BE2C (cell line): ENCODE results near the gene CREB5.

ENCODE experiments used
- DNase-seq: peaks from one replicate; pipeline ENCODE4 v3.0.0-alpha.2; 2020
- H3K27me3 ChIP-seq: fragments of 250-450 bp; sonication (Bioruptor Pico); 2 replicates; pipeline ENCODE4 v1.5.1; 2020; ENCODE audit warnings: mild to moderate bottlenecking
- H3K36me3 ChIP-seq: fragments of 250-450 bp; sonication (Bioruptor Pico); 2 replicates; pipeline ENCODE4 v1.5.1; 2020; ENCODE audit warnings: mild to moderate bottlenecking
- H3K4me1 ChIP-seq: fragments of 250-450 bp; sonication (Bioruptor Pico); 2 replicates; pipeline ENCODE4 v1.5.1; 2020
- H3K4me3 ChIP-seq: 2 replicates; pipeline ENCODE4 v1.5.1; 2011; ENCODE audit warnings: low read depth, low read length
- H3K9me3 ChIP-seq: fragments of 250-450 bp; sonication (Bioruptor Pico); 2 replicates; pipeline ENCODE4 v1.5.1; 2020
- TF ChIP-seq, protein P1 (sequence below): IDR thresholded peaks from 2 replicates; pipeline ENCODE4 v1.5.1; 2012; ENCODE audit warnings: mild to moderate bottlenecking, low read depth, low read length

Gene CREB5

DNA sequence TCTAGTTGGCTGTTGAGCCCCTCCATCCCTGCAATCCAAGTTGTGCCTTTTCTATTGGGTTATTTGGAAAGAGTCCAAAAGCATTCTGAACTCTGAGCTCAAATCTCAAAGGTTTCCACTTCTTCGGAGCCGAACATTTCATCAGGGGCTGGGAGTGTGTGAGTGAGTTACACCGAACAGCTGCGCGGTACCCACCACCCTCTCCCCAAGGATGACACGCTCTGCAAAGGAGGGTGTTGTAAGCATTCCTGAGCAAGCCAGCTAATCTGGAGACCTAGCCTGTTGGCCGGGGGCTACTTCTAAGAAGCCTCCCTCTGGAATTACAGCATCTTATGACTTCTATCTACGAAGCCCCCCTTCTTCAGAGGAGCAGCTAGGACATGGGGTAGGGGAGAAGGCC, 270.5 kb downstream of the CREB5 start:
- Histone ChIP-seq H3K4me3 (no peak overlapping the region), H3K9me3 (no peaks in the 10 kb centered on the region), H3K36me3 (no peaks in the 10 kb centered on the region), H3K27me3 (no peaks in the 10 kb centered on the region), H3K4me1 (0 out of 2 replicates have a peak, but pooled peaks cover 5% of the 10 kb centered on the region)
- TF ChIP-seq, protein P1, sequence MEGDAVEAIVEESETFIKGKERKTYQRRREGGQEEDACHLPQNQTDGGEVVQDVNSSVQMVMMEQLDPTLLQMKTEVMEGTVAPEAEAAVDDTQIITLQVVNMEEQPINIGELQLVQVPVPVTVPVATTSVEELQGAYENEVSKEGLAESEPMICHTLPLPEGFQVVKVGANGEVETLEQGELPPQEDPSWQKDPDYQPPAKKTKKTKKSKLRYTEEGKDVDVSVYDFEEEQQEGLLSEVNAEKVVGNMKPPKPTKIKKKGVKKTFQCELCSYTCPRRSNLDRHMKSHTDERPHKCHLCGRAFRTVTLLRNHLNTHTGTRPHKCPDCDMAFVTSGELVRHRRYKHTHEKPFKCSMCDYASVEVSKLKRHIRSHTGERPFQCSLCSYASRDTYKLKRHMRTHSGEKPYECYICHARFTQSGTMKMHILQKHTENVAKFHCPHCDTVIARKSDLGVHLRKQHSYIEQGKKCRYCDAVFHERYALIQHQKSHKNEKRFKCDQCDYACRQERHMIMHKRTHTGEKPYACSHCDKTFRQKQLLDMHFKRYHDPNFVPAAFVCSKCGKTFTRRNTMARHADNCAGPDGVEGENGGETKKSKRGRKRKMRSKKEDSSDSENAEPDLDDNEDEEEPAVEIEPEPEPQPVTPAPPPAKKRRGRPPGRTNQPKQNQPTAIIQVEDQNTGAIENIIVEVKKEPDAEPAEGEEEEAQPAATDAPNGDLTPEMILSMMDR: no peak
- no peak for DNase-seq

DNA sequence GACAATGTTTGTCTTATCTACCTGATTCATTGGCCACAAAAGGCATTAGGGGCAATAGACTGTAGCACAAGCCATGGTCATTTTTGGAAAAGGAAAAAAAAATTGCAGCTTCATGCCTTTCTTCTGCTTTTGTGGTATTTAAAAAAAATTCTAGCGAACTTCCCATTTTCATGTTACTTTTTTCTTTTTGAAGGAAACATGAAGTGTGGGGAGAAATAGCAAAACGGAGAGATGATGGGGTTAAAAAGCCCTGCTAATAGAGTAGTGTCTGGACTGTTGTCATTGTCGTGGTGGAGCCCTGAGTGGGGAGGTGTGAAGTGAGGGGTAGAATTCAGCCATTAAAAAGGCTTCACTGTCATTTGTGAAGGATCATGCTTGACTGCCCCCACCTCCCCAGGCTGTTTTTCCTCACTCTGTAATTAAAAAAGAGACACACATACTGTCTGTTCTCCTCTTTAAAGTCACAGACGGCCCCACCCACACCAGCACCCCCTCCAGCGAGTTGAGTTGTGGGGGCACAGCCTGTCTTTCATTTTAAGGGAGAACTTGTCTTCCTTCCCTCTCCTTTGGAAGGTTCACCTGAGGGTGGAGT, 272.4 kb downstream of the CREB5 start:
- no peaks in the 10 kb centered on the region for H3K27me3 ChIP-seq
- H3K9me3 ChIP-seq: no peaks in the 10 kb centered on the region
- no peaks in the 10 kb centered on the region for H3K36me3 ChIP-seq
- no peak overlapping the region for H3K4me3 ChIP-seq
- H3K4me1 ChIP-seq: 0 out of 2 replicates have a peak, but pooled peaks cover 5% of the 10 kb centered on the region
- TF ChIP-seq, protein P1: no peak
- DNase-seq: no peak

DNA sequence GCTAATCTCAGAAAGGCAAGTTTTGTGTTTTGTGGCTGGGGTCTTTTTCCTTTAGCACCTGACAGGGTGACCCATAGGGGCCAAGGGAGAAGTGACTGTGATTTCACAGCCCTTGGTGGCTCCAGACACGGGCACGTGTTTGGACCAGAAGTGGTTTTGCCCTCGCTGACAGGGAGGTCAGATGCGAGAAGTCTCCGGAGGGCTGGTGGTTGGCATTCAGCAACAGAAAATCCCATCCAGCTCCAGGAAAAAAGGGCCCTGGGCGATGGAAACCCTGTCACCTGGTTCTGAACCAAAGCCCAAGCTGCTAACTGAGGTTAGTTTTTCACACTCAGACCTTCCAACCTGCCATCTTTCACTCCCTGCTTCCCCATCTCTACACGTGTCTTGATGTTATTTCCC, 272.9 kb downstream of the CREB5 start:
- 0 out of 2 replicates have a peak, but pooled peaks cover 5% of the 10 kb centered on the region for H3K4me1 ChIP-seq
- peak; percentile 12 for DNase-seq
- H3K36me3 ChIP-seq: no peaks in the 10 kb centered on the region
- H3K4me3 ChIP-seq: peak overlapping the region; percentile 66
- no peaks in the 10 kb centered on the region for H3K27me3 ChIP-seq
- no peaks in the 10 kb centered on the region for H3K9me3 ChIP-seq
- TF ChIP-seq, protein P1: no peak

DNA sequence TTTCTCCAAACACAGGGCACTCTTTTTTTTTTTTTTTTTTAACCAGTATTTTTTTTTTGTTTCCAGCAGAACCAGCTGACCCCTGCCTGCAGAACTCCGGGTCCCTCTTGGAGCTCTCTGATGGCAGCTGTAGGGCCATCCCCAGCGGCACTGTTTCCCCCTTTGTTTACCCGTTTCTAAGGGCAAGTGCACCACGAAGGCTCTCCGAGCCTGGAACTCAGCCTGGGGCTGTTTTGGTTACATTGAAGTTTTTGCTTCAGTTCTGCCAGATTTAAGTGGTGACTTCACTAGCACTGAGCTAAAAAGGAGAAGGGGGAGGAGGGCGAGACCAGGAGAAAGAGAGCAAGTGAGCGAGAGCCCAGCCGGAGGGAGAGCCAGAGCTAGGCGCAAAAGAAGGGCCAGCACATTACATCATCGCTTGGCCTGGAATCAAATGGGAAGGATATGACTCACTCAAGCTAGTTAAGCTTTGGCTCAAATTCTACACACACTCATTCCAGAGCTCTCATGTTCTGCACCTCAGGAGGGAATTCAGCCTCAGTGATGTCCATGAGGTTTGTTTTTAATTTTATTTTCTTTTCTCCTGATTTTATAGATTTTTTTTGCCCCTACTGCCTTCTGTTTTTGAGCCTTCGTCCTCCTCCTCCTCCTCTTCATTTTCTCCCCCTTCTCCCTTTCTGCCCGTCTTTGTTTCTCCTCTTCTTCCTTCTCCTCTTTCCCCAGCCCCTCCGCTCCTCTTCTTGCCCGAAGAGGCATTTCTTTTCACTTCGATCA, 273.5 kb downstream of the CREB5 start:
- no peaks in the 10 kb centered on the region for H3K36me3 ChIP-seq
- TF ChIP-seq, protein P1: no peak
- DNase-seq: peak; percentile 87
- H3K4me3 ChIP-seq: peak overlapping the region; percentile 66
- H3K4me1 ChIP-seq: 0 out of 2 replicates have a peak, but pooled peaks cover 5% of the 10 kb centered on the region
- H3K27me3 ChIP-seq: no peaks in the 10 kb centered on the region
- H3K9me3 ChIP-seq: no peaks in the 10 kb centered on the region

DNA sequence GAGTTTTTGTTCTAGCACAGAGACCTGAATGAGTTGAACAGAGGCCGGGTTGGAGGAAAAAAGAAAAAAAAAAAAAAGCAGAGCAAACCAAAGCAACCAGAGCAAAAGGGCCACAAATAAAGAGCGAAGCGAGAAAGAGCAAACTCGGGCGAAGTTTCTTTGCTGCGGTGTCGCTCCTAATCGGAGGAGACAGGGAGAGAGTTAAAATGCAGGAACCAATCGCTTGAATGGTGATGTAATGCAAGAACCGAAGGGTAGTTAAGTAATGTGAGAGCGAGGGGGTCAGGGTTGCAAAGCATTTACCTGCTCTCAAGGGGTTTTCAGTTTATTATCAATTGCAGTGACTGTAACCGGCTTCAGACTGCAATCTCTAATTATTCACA, 274.1 kb downstream of the CREB5 start:
- DNase-seq: peak; percentile 28
- TF ChIP-seq, protein P1: no peak
- Histone ChIP-seq H3K27me3 (no peaks in the 10 kb centered on the region), H3K4me3 (peak overlapping the region; percentile 66), H3K36me3 (no peaks in the 10 kb centered on the region), H3K9me3 (no peaks in the 10 kb centered on the region), H3K4me1 (0 out of 2 replicates have a peak, but pooled peaks cover 5% of the 10 kb centered on the region)

GRCh38 chr7:28687537-28687936, 275.2 kb downstream of the CREB5 start:
- H3K4me3 ChIP-seq: no peak overlapping the region
- H3K9me3 ChIP-seq: no peaks in the 10 kb centered on the region
- TF ChIP-seq, protein P1: no peak
- H3K4me1 ChIP-seq: 0 out of 2 replicates have a peak, but pooled peaks cover 5% of the 10 kb centered on the region
- no peaks in the 10 kb centered on the region for H3K27me3 ChIP-seq
- DNase-seq: no peak
- H3K36me3 ChIP-seq: no peaks in the 10 kb centered on the region
